K562 (cell line): ENCODE measurements around the gene CSNK1A1. TPM values are rescaled to one million over a fixed set of nuclear protein-coding genes. Genes with fewer than 3 reads are reported as not detected.

Source experiments
- CEBPB ChIP-seq: fragments of 450-650 bp; IDR thresholded peaks from 2 replicates; pipeline ENCODE4 v1.6.1; 2016; ENCODE audit warnings: missing genetic modification characterization, missing compliant biosample characterization
- FOXK2 ChIP-seq, 2 experiments: fragments of 450-650 bp; IDR thresholded peaks in 1 of 2; conservative IDR thresholded peaks in 1 of 2; 2 replicates each; pipeline ENCODE4 v1.6.1; 2016; ENCODE audit warnings: low read depth in 2 of 2, mild to moderate bottlenecking in 1 of 2
- HMG20A ChIP-seq: fragments of 450-650 bp; formaldehyde crosslinking; conservative IDR thresholded peaks from 2 replicates; pipeline ENCODE4 v1.4.0; 2020; ENCODE audit warnings: mild to moderate bottlenecking, mixed read lengths
- HNRNPUL1 ChIP-seq: fragments of 200-400 bp; formaldehyde crosslinking; IDR thresholded peaks from 2 replicates; pipeline ENCODE4 v1.6.1; 2017; ENCODE audit warnings: low read length
- KHSRP ChIP-seq: fragments of 450-650 bp; IDR thresholded peaks from 2 replicates; pipeline ENCODE4 v1.6.1; 2017
- MIER1 ChIP-seq: fragments of 450-650 bp; IDR thresholded peaks from 2 replicates; pipeline ENCODE4 v1.6.1; 2016; ENCODE audit warnings: antibody characterized with exemption, mild to moderate bottlenecking, low read depth
- NFIC ChIP-seq: fragments of 450-650 bp; IDR thresholded peaks from 2 replicates; pipeline ENCODE4 v1.6.1; 2017; ENCODE audit warnings: mild to moderate bottlenecking, inconsistent platforms
- PTBP1 ChIP-seq: fragments of 200-400 bp; formaldehyde crosslinking; IDR thresholded peaks from 2 replicates; pipeline ENCODE4 v1.6.1; 2017; ENCODE audit warnings: low read depth, low read length
- PTTG1 ChIP-seq: fragments of 450-650 bp; IDR thresholded peaks from 2 replicates; pipeline ENCODE4 v1.6.1; 2016; ENCODE audit warnings: low read depth, mild to moderate bottlenecking, missing genetic modification characterization, missing compliant biosample characterization
- RBFOX2 ChIP-seq: fragments of 200-400 bp; formaldehyde crosslinking; IDR thresholded peaks from 2 replicates; pipeline ENCODE4 v1.6.1; 2017; ENCODE audit warnings: low read depth, mild to moderate bottlenecking, low read length, moderate library complexity
- TOE1 ChIP-seq, 2 experiments: fragments of 450-650 bp in 1 of 2; sonication (generic) in 1 of 2; formaldehyde crosslinking in 1 of 2; IDR thresholded peaks; 2 replicates each; pipeline versions ENCODE4 v1.7.1 to v1.8.0; 2016 to 2022; ENCODE audit warnings: borderline replicate concordance in 2 of 2, mild to moderate bottlenecking in 2 of 2, antibody characterized with exemption in 1 of 2, inconsistent platforms in 1 of 2, low read depth in 1 of 2, missing genetic modification reagents in 1 of 2, moderate library complexity in 1 of 2
- ZNF124 ChIP-seq: sonication (generic); formaldehyde crosslinking; IDR thresholded peaks from 2 replicates; pipeline ENCODE4 v1.8.1; 2022; ENCODE audit warnings: missing genetic modification reagents
- ZNF431 ChIP-seq: sonication (generic); formaldehyde crosslinking; IDR thresholded peaks from 2 replicates; pipeline ENCODE4 v1.8.0; 2022; ENCODE audit warnings: mild to moderate bottlenecking, missing genetic modification reagents
- ZNF785 ChIP-seq: fragments of 250-450 bp; sonication (Bioruptor Pico); IDR thresholded peaks from 2 replicates; pipeline ENCODE4 v1.4.0; 2020; ENCODE audit warnings: mild to moderate bottlenecking
- polyA plus RNA-seq, 8 experiments: library from polyadenylated mRNA; depleted of rRNA in 4 of 8; stranded (reverse) in 5 of 8; unstranded in 3 of 8; fragments of >200 nt; fragmentation: Nextera tagmentation in 2 of 8; fragmentation: Illumina TruSeq in 1 of 8; extraction: Ambion mirVana in 2 of 8; extraction: Trizol in 1 of 8; gene quantifications; 2 replicates each; pipeline versions ENCODE4 v1.2.1 to v1.2.3, GENCODE V29; 2011 to 2014; ENCODE audit warnings: inconsistent platforms in 1 of 8, missing spikeins in 1 of 8
- total RNA-seq, 7 experiments: library from RNA; depleted of rRNA in 6 of 7; stranded (reverse); fragments of >200 nt in 6 of 7; fragmentation: Illumina TruSeq in 2 of 7; extraction: Trizol in 2 of 7; gene quantifications; 2 replicates each; pipeline versions ENCODE4 v1.2.1 to v1.2.3, GENCODE V29; 2011 to 2021; ENCODE audit warnings: low replicate concordance in 1 of 7
- TF ChIP-seq, protein P1 (sequence below): IDR thresholded peaks from 2 replicates; pipeline ENCODE4 v1.6.1; 2012; ENCODE audit warnings: low read depth, low read length, improper control_type of control experiment, borderline replicate concordance
- TF ChIP-seq, protein P2 (sequence below): sonication (generic); formaldehyde crosslinking; IDR thresholded peaks from 2 replicates; pipeline ENCODE4 v1.8.0; 2022; ENCODE audit warnings: mild to moderate bottlenecking, missing genetic modification reagents
- TF ChIP-seq, protein P3 (sequence below): fragments of 250-450 bp; sonication (Bioruptor Pico); IDR thresholded peaks from 2 replicates; pipeline ENCODE4 v1.5.0; 2020; ENCODE audit warnings: mild to moderate bottlenecking, borderline replicate concordance
- TF ChIP-seq, protein P4 (sequence below): sonication (generic); formaldehyde crosslinking; IDR thresholded peaks from 2 replicates; pipeline ENCODE4 v1.9.0; 2022; ENCODE audit warnings: mild to moderate bottlenecking, missing genetic modification reagents
- TF ChIP-seq, protein P5 (sequence below): fragments of 450-650 bp; IDR thresholded peaks from 2 replicates; pipeline ENCODE4 v1.6.1; 2016

Gene CSNK1A1
- total and polyA plus RNA-seq, 9 of the 15 experiments (the other 6 are each of a cell fraction or from before 2014, with no cell fraction given), result 49.1 to 196 (median 154) TPM

DNA sequence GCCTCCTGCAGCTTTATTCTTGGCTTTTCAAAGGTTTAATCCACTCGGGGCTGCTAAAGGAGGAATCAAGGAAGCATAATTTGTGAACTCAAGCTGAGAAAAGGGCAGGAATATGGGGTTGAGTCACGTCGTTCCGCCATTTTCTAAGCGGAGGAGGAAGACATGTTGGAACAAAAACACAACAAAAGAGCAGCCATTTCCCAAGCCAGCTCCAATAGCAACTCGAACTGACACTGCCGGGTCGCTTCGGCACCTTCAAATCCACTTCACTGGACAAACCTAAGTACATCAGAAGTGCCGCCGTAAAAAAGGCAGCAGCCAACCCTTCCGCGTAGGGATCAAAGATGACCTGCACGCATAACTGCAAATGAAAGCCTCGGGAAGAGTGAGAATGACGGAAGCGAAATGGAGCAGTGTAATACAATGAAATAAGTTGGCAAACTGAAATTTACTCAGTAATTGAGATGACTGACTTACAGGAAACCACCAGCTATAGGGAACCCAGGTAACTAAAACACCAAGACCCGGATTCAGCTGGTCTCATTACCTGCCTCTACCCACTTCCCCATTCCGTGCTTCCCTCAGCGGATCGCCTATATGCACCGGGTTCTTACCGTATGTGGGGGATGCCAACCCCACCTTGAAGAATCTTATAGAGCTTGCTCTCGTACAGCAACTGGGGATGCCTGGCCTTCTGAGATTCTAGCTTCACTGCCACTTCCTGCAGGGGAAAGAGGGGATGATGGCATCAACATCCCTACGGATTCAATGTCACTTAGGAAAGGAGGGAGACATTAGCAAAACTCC lies 1.6 kb downstream of the CSNK1A1 start (continued):
- TF ChIP-seq, protein P1, sequence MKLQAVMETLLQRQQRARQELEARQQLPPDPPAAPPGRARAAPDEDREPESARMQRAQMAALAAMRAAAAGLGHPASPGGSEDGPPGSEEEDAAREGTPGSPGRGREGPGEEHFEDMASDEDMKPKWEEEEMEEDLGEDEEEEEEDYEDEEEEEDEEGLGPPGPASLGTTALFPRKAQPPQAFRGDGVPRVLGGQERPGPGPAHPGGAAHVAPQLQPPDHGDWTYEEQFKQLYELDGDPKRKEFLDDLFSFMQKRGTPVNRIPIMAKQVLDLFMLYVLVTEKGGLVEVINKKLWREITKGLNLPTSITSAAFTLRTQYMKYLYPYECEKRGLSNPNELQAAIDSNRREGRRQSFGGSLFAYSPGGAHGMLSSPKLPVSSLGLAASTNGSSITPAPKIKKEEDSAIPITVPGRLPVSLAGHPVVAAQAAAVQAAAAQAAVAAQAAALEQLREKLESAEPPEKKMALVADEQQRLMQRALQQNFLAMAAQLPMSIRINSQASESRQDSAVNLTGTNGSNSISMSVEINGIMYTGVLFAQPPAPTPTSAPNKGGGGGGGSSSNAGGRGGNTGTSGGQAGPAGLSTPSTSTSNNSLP, result no peak
- TF ChIP-seq PTBP1 (no peak), MIER1 (no peak), HNRNPUL1 (no peak), KHSRP (no peak), ZNF124 (no peak), PTTG1 (no peak), ZNF431 (CRISPR knock-in tag) (no peak), RBFOX2 (no peak; the same call in 1 of the 2 replicates), NFIC (no peak), TOE1 (IDR thresholded peaks at IDR 0.05; ENCODE audit: borderline replicate concordance) (no peak), TOE1 (CRISPR knock-in tag; IDR thresholded peaks at IDR 0.05; ENCODE audit: borderline replicate concordance, low read depth) (no peak), HMG20A (CRISPR knock-in tag) (no peak), ZNF785 (CRISPR knock-in tag) (no peak), FOXK2 (conservative IDR thresholded peaks at IDR 0.05 in 1 of 2, IDR thresholded peaks at IDR 0.05 in 1 of 2; ENCODE audit: low read depth in 2 of 2) (no peak), CEBPB (no peak)
- TF ChIP-seq, protein P2, sequence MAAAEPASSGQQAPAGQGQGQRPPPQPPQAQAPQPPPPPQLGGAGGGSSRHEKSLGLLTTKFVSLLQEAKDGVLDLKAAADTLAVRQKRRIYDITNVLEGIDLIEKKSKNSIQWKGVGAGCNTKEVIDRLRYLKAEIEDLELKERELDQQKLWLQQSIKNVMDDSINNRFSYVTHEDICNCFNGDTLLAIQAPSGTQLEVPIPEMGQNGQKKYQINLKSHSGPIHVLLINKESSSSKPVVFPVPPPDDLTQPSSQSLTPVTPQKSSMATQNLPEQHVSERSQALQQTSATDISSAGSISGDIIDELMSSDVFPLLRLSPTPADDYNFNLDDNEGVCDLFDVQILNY (CRISPR knock-in tag), result no peak
- TF ChIP-seq, protein P3, sequence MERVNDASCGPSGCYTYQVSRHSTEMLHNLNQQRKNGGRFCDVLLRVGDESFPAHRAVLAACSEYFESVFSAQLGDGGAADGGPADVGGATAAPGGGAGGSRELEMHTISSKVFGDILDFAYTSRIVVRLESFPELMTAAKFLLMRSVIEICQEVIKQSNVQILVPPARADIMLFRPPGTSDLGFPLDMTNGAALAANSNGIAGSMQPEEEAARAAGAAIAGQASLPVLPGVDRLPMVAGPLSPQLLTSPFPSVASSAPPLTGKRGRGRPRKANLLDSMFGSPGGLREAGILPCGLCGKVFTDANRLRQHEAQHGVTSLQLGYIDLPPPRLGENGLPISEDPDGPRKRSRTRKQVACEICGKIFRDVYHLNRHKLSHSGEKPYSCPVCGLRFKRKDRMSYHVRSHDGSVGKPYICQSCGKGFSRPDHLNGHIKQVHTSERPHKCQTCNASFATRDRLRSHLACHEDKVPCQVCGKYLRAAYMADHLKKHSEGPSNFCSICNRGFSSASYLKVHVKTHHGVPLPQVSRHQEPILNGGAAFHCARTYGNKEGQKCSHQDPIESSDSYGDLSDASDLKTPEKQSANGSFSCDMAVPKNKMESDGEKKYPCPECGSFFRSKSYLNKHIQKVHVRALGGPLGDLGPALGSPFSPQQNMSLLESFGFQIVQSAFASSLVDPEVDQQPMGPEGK (CRISPR knock-in tag), result no peak
- TF ChIP-seq, protein P4, sequence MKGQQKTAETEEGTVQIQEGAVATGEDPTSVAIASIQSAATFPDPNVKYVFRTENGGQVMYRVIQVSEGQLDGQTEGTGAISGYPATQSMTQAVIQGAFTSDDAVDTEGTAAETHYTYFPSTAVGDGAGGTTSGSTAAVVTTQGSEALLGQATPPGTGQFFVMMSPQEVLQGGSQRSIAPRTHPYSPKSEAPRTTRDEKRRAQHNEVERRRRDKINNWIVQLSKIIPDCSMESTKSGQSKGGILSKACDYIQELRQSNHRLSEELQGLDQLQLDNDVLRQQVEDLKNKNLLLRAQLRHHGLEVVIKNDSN (CRISPR knock-in tag), result no peak
- TF ChIP-seq, protein P5, sequence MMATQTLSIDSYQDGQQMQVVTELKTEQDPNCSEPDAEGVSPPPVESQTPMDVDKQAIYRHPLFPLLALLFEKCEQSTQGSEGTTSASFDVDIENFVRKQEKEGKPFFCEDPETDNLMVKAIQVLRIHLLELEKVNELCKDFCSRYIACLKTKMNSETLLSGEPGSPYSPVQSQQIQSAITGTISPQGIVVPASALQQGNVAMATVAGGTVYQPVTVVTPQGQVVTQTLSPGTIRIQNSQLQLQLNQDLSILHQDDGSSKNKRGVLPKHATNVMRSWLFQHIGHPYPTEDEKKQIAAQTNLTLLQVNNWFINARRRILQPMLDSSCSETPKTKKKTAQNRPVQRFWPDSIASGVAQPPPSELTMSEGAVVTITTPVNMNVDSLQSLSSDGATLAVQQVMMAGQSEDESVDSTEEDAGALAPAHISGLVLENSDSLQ, result no peak
